Psoas muscle (tissue), 8 donors: ENCODE measurements around the gene MYOM3. TPM values are rescaled to one million over a fixed set of nuclear protein-coding genes. Genes with fewer than 3 reads are reported as not detected.

Experiments
- ATAC-seq, 4 donors: fragments of 200-7000 bp; cut with Tn5 transposase; one replicate each; pipeline ENCODE4 v1.9.1; 2020; ENCODE audit warnings: moderate library complexity in 3 of 4, mild to moderate bottlenecking in 2 of 4
- DNase-seq, 2 donors: peaks; one replicate each; pipeline ENCODE4 v3.0.0-alpha.2; 2020
- H3K27ac ChIP-seq: fragments of 200-600 bp; one replicate; pipeline ENCODE4 v1.8.0; 2022
- H3K27me3 ChIP-seq, 3 donors: fragments of 200-600 bp in 1 of 3; one replicate each; pipeline versions ENCODE4 v1.6.1 to v1.8.0; 2013 to 2022; ENCODE audit warnings: low read length in 2 of 3, mild to moderate bottlenecking in 2 of 3, moderate library complexity in 1 of 3; ENCODE audit not compliant: insufficient read depth in 3 of 3
- H3K36me3 ChIP-seq, 2 donors: fragments of 200-600 bp in 1 of 2; one replicate each; pipeline versions ENCODE4 v1.6.1 to v1.8.0; 2013 to 2022; ENCODE audit warnings: low read depth in 1 of 2, mild to moderate bottlenecking in 1 of 2, moderate library complexity in 1 of 2; ENCODE audit not compliant: insufficient read depth in 1 of 2
- H3K4me1 ChIP-seq: fragments of 200-600 bp; one replicate; pipeline ENCODE4 v1.8.0; 2022
- H3K4me3 ChIP-seq: fragments of 200-600 bp; one replicate; pipeline ENCODE4 v1.8.0; 2022; ENCODE audit warnings: mild to moderate bottlenecking
- H3K9me3 ChIP-seq: fragments of 200-600 bp; one replicate; pipeline ENCODE4 v1.8.0; 2022
- WGBS, 3 donors: extraction: QIAGEN DNeasy Blood & Tissue Kit; methylation state at CpG; one replicate each; pipeline versions ENCODE4 v1.1.6 to v1.1.7; 2013; 5-methylcytosine and 5-hydroxymethylcytosine counted together
- intact Hi-C, 2 donors: fragments of 100-400 bp; cut with DNase I; formaldehyde crosslinking; loops; one replicate each; pipeline versions ENCODE4 v1.11.0 to v1.14.2; 2022
- polyA plus RNA-seq, 3 donors: library from polyadenylated mRNA; stranded (reverse); fragments of 200-250 nt; gene quantifications; one replicate each; pipeline ENCODE4 v1.2.3, GENCODE V29; 2013
- total RNA-seq, 4 donors: library from RNA; stranded (reverse); fragmentation: NEBNext Ultra II Directional in 2 of 4; extraction: Animal tissue kit (Norgen Biotek cat#: 25700) in 2 of 4; gene quantifications; one replicate each; pipeline versions ENCODE4 v1.2.1 to v1.2.4, GENCODE V29; 2021 to 2023
- TF ChIP-seq, protein P1 (sequence below): fragments of 200-600 bp; IDR thresholded peaks from one replicate; pipeline ENCODE4 v1.8.0; 2022; ENCODE audit warnings: antibody characterized with exemption
- donor health status: healthy with polysubstance abuse.
- donor health status: DM: no; HTN: no; CAD: no; lungs with moderate emphysema.
- donor health status: Bipolar disorder and iron deficiency.
- donor health status: healthy.
- donor health status: DM: yes; HTN: yes; CAD: no.
- donor health status: DM: no; HTN: no; CAD: no.
- donor health status: DM: no; HTN: no; CAD: no.
- donor health status: DM: yes; HTN: yes; CAD: no.

The MYOM3 gene
- total and polyA plus RNA-seq, 7 donors, result 86.7 to 505 (median 152) TPM

DNA sequence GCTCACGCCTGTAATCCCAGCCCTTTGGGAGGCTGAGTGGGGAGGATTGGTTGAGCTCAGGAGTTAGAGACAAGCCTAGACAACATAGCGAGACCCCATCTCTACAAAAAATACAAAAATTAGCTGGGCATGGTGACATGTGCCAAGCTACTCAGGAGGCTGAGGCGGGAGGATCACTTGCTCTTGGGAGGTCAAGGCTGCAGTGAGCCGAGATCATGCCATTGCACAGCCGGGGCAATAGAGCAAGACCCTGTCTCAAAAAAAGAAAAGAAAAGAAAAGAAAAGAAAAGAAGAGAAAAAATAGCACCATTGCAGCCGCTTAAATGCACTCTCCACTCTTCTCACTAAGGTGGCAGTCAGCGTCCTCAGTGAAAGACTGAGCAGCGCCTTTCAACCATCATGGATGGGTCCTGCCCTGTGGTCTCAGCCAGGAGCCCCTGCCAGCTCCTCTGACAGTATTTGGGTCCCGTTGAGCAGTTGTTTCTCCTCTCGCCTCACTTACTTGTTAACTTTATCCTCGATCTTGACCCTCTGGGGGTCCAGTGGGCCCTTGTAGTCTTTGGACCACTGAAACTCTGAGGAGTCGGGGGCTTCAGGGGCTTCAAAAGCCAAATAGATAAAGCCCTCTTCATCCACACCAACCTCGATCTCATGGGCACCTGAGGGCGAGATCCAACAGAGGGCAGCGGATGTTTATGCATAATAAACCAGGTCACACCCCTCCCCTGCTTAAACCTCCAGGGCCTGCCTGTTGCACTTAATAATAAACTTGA lies 36.9 kb downstream of the MYOM3 start:
- peaks cover 13% of the 10 kb centered on the region for H3K4me1 ChIP-seq
- no peak overlapping the region for H3K4me3 ChIP-seq
- no peaks in the 10 kb centered on the region for H3K9me3 ChIP-seq
- TF ChIP-seq, protein P1, sequence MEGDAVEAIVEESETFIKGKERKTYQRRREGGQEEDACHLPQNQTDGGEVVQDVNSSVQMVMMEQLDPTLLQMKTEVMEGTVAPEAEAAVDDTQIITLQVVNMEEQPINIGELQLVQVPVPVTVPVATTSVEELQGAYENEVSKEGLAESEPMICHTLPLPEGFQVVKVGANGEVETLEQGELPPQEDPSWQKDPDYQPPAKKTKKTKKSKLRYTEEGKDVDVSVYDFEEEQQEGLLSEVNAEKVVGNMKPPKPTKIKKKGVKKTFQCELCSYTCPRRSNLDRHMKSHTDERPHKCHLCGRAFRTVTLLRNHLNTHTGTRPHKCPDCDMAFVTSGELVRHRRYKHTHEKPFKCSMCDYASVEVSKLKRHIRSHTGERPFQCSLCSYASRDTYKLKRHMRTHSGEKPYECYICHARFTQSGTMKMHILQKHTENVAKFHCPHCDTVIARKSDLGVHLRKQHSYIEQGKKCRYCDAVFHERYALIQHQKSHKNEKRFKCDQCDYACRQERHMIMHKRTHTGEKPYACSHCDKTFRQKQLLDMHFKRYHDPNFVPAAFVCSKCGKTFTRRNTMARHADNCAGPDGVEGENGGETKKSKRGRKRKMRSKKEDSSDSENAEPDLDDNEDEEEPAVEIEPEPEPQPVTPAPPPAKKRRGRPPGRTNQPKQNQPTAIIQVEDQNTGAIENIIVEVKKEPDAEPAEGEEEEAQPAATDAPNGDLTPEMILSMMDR, result no peak
- intact Hi-C loops, result loop anchor here (5.0 kb wide), 2 partner anchors 37 to 317 kb away; partner anchors contain the start of gene MYOM3 (in 1 of the 2)
- peaks cover 0 to 71% of the 10 kb centered on the region in 2 donors for H3K36me3 ChIP-seq
- H3K27ac ChIP-seq, result no peak overlapping the region
- H3K27me3 ChIP-seq, result no peaks in the 10 kb centered on the region
- ATAC-seq (no peak), DNase-seq (peak in 1 of 2 donors; percentile 18)
- WGBS, 3 donors, result 83 to 87% (median 87%) methylated on average over 15 of the region's 15 CpGs

DNA sequence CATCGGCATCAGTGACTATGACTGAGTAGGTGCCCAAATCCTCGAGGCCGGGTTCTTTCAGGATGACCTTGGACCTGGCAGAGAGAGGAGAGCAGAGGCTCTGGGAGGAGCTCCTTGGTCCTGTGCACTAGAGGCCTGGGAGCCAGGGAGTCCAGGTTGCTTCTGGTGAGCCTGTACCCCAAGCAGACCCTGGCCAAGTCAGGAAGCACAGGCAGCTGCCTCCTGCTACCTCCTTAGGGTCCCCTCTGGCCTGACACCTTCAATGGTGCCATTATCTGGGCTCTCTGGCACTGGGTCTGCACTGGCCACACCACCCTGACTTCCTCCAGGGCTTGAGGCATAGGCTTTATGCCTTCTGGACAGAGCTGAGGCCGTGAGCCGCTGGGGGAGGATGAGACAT lies 37.7 kb downstream of the MYOM3 start:
- TF ChIP-seq, protein P1, result no peak
- peak; percentile 5 to 34 for DNase-seq
- Histone ChIP-seq H3K27ac (no peak overlapping the region), H3K4me3 (no peak overlapping the region), H3K4me1 (peaks cover 13% of the 10 kb centered on the region), H3K27me3 (no peaks in the 10 kb centered on the region), H3K9me3 (no peaks in the 10 kb centered on the region), H3K36me3 (peaks cover 0 to 69% of the 10 kb centered on the region in 2 donors)
- intact Hi-C loops, result loop anchor here (5.0 kb wide), 2 partner anchors 38 to 318 kb away; partner anchors contain the start of gene MYOM3 (in 1 of the 2)
- ATAC-seq, result no peak
- 63 to 70% (median 70%) methylated on average over 5 of the region's 5 CpGs for WGBS, 3 donors

DNA sequence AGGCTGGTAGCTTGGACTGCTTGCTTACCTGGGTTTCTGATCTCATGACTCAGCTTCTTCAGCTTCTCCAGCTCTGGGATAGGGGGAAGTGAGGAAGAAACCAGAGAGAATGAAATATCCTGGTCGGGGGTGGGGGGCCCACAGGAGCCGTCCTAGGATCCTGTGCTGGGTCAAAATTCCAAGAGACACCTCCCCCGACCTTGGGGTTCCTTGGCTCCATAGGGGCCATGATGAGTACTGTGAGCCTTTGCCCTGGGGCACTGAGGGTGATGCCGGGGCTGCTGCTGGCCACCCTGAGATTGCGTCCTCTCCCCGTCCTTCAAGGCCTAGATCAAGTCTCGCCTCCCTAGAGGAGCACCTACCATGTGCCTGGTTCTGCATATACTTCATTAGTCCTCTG lies 40.0 kb downstream of the MYOM3 start:
- peaks cover 0 to 70% of the 10 kb centered on the region in 2 donors for H3K36me3 ChIP-seq
- no peak overlapping the region for H3K4me3 ChIP-seq
- DNase-seq, result no peak
- TF ChIP-seq, protein P1, result no peak
- H3K9me3 ChIP-seq, result no peaks in the 10 kb centered on the region
- no peaks in the 10 kb centered on the region for H3K27me3 ChIP-seq
- H3K27ac ChIP-seq, result peak overlapping the region; percentile 10
- intact Hi-C loops, result loop anchor here (1.0 to 5.0 kb wide), 3 partner anchors 39 to 320 kb away; partner anchors contain the start of gene MYOM3 (in 1 of the 2)
- 77 to 89% (median 86%) methylated on average over 7 of the region's 7 CpGs for WGBS, 3 donors
- peaks cover 3% of the 10 kb centered on the region for H3K4me1 ChIP-seq
- ATAC-seq, result no peak

DNA sequence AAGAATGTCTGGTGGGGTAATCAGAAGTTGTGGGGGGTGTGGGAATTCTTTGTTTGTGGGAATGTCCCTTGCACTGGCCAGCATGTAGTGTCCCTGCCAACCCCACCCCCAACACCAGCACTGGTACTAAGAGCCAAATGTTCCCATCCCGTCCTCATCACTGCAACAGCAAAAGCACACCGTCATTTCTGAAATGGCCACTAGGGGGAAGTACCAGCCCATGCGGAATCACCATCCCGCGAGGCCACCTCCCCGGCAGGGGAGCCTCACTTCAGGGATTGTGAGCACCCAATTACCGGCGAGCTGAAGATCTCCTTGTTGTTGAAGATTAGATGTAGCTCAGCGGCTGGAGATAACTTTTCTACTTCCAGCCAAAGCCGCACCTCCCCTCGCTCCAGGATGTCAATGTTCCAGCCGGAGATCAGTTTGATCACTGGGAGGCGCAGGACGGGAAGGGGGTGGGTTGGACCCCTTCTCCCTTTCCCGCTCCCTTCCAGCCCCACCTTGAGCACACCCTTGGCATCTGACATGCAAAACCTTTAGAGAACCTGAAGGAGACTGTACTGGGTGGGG lies 41.0 kb downstream of the MYOM3 start:
- ATAC-seq (peak; percentile 69 to 81 (median 74)), DNase-seq (peak; percentile 75 to 85)
- Histone ChIP-seq H3K27ac (peak overlapping the region; percentile 1), H3K36me3 (peaks cover 2 to 73% of the 10 kb centered on the region in 2 donors), H3K27me3 (no peaks in the 10 kb centered on the region), H3K4me1 (no peaks in the 10 kb centered on the region), H3K4me3 (no peak overlapping the region), H3K9me3 (no peaks in the 10 kb centered on the region)
- intact Hi-C loops, result loop anchor here (1.0 to 5.0 kb wide), 3 partner anchors 40 to 321 kb away; partner anchors contain the start of gene MYOM3 (in 1 of the 2)
- WGBS, 3 donors, result 20 to 25% (median 22%) methylated on average over 15 of the region's 15 CpGs
- TF ChIP-seq, protein P1, result peak; percentile 88
